GM21576 (cell line): ENCODE measurements around the gene GCK.

Experiments used
- ATAC-seq: cut with Tn5 transposase; IDR thresholded peaks from one replicate; pipeline ENCODE4 v1.9.1; 2021; ENCODE audit warnings: mild to moderate bottlenecking, moderate library complexity; ENCODE audit not compliant: unreplicated experiment

GCK gene

GRCh38 chr7:44158096-44158872 is 31.0 kb downstream of the GCK start:
- ATAC-seq, result no peak

- ATAC-seq, result no peak
These were observed 31.8 kb downstream of the GCK start for GRCh38 chr7:44157116-44158080.

- ATAC-seq, result no peak
These were observed 32.7 kb downstream of the GCK start for GRCh38 chr7:44156453-44157010.

GRCh38 chr7:44155191-44156185 is 33.8 kb downstream of the GCK start:
- ATAC-seq, result no peak

- no peak for ATAC-seq
These were observed 34.5 kb downstream of the GCK start for GRCh38 chr7:44154703-44155102.

GRCh38 chr7:44153948-44154335 is 35.3 kb downstream of the GCK start:
- ATAC-seq, result no peak

GRCh38 chr7:44152971-44153947 is 36.0 kb downstream of the GCK start:
- no peak for ATAC-seq

- no peak for ATAC-seq
These were observed 37.3 kb downstream of the GCK start for GRCh38 chr7:44151956-44152355.

- ATAC-seq, result no peak
These were observed 38.0 kb downstream of the GCK start for GRCh38 chr7:44150966-44151941.

GRCh38 chr7:44150466-44150832 is 38.8 kb downstream of the GCK start:
- ATAC-seq, result peak; percentile 81

GRCh38 chr7:44149571-44150465 is 39.4 kb downstream of the GCK start:
- ATAC-seq, result peak; percentile 10

GRCh38 chr7:44148961-44149536 is 40.2 kb downstream of the GCK start:
- no peak for ATAC-seq

GRCh38 chr7:44148166-44148565 is 41.1 kb downstream of the GCK start:
- ATAC-seq, result no peak

GRCh38 chr7:44147026-44147991 is 41.9 kb downstream of the GCK start:
- ATAC-seq, result no peak
